ENCODE data around the gene MRPL17. TPM values are rescaled to one million over a fixed set of nuclear protein-coding genes. Genes with fewer than 3 reads are reported as not detected.

The MRPL17 gene
- total and polyA plus RNA-seq, 2 of the 13 experiments (the other 11 are each of a cell fraction or from before 2014, with no cell fraction given), result 59.4 to 90.0 TPM

GRCh38 chr11:6682936-6683861, at the start of gene MRPL17 (continued):
- TF ChIP-seq ZNF318 (CRISPR knock-in tag; IDR thresholded peaks at IDR 0.05), result no peak; the same call in 1 of the 2 replicates
- TF ChIP-seq ZNF383 (CRISPR knock-in tag; IDR thresholded peaks at IDR 0.05; ENCODE audit: borderline replicate concordance), result 0 out of 2 replicates have a peak, but pooled peaks have one; percentile 68
- no peak; the same call in 1 of the 2 replicates for TF ChIP-seq ZNF629 (CRISPR knock-in tag; conservative IDR thresholded peaks at IDR 0.05)
- 0 out of 2 replicates have a peak, but pooled peaks have one; percentile 75 for TF ChIP-seq KAT7 (CRISPR knock-in tag; IDR thresholded peaks at IDR 0.05; ENCODE audit: borderline replicate concordance)
- TF ChIP-seq CC2D1A (CRISPR knock-in tag; IDR thresholded peaks at IDR 0.05), result no peak
- TF ChIP-seq ZNF691 (CRISPR knock-in tag; IDR thresholded peaks at IDR 0.05; ENCODE audit: borderline replicate concordance, low read depth), result peak; percentile 76
- peak; percentile 93; the same call in 1 of the 2 replicates for TF ChIP-seq CHCHD3 (CRISPR knock-in tag; IDR thresholded peaks at IDR 0.05)
- peak; percentile 70 for TF ChIP-seq AKNA (CRISPR knock-in tag; IDR thresholded peaks at IDR 0.05; ENCODE audit: borderline replicate concordance)
- peak; percentile 77 for TF ChIP-seq STAG1 (CRISPR knock-in tag; IDR thresholded peaks at IDR 0.05)
- TF ChIP-seq MNT (IDR thresholded peaks at IDR 0.05), result peak; percentile 69
- peak; percentile 70 for TF ChIP-seq GABPA (IDR thresholded peaks at IDR 0.05; ENCODE audit: low read depth, low read length)
- peak; percentile 91 for TF ChIP-seq GABPA (CRISPR knock-in tag; IDR thresholded peaks at IDR 0.05; ENCODE audit: low read depth)

Data from HepG2 (cell line).